Measurements from ENCODE around the gene PRR15.

Gene PRR15

DNA sequence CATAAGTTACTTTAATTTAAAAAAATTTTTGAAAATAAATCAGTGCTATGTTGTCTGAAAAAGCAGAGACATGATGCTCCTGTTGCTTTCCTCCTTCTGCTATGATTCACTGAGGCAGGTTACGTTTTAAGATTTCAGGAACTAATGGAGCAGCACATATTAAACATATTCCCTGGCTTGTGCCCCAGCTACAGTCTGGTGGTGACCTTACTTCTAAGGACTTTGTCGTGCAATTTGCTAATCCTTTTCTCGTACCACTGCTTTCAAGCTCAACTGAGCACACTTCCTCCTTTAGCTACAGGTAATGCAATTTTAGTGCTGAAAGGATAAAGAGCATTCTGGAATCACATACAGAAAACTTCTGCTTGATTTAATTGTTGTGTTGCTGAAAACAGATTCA lies 16.2 kb upstream of the PRR15 start:
- no peak overlapping the region for H2AFZ ChIP-seq (ENCODE audit: low read length)
- peaks cover 4 to 5% of the 10 kb centered on the region in 2 donors for H3K4me1 ChIP-seq (ENCODE audit: control insufficient read depth in 2 of 2, insufficient read depth in 1 of 2, low read depth in 1 of 2, low read length in 2 of 2)
- H3K79me1 ChIP-seq (ENCODE audit: low read depth, low read length), result no peaks in the 10 kb centered on the region
- H3K23ac ChIP-seq (ENCODE audit: low read depth, low read length, poor library complexity), result no peak overlapping the region
- no peak overlapping the region for H2BK5ac ChIP-seq (ENCODE audit: low read length)
- H2BK120ac ChIP-seq (ENCODE audit: low read depth, low read length), result no peak overlapping the region
- no peaks in the 10 kb centered on the region for H3K9me3 ChIP-seq (replicated peaks in 1 of 2; ENCODE audit: control insufficient read depth in 2 of 2, insufficient read depth in 1 of 2, low read depth in 1 of 2, low read length in 2 of 2)
- H3K27ac ChIP-seq (replicated peaks; ENCODE audit: low read length), result no peak overlapping the region
- no peak overlapping the region for H2BK15ac ChIP-seq (ENCODE audit: low read length)
- H3K14ac ChIP-seq (ENCODE audit: low read length), result no peak overlapping the region
- no peak overlapping the region for H3K4ac ChIP-seq (ENCODE audit: low read length)
- no CpG with 5 or more reads among the region's 3 CpGs for WGBS, 2 donors (ENCODE audit: extremely low coverage in 2 of 2, insufficient read length in 2 of 2, insufficient replicate concordance in 1 of 2)
- no peak overlapping the region for H4K91ac ChIP-seq (ENCODE audit: low read depth, low read length, poor library complexity)
- no peak overlapping the region for H3K4me2 ChIP-seq (ENCODE audit: insufficient read depth, low read length, poor library complexity, severe bottlenecking)
- no peaks in the 10 kb centered on the region for H3K36me3 ChIP-seq (replicated peaks in 1 of 2; ENCODE audit: control insufficient read depth in 2 of 2, insufficient read depth in 2 of 2, low read length in 2 of 2)
- no peaks in the 10 kb centered on the region for H3K27me3 ChIP-seq (ENCODE audit: control insufficient read depth in 3 of 3, insufficient read depth in 3 of 3, low read depth in 1 of 3, low read length in 3 of 3)
- H3K18ac ChIP-seq (ENCODE audit: low read length), result no peak overlapping the region
- H3K4me3 ChIP-seq (ENCODE audit: low read length in 2 of 2), result no peak overlapping the region
- no peak overlapping the region for H2AK5ac ChIP-seq (ENCODE audit: low read depth, low read length)
- H2BK12ac ChIP-seq (ENCODE audit: low read length), result no peak overlapping the region
- H4K8ac ChIP-seq (ENCODE audit: low read depth, low read length), result no peak overlapping the region
- no peak overlapping the region for H3K9ac ChIP-seq (ENCODE audit: low read depth, low read length, poor library complexity)
- no peak for DNase-seq (ENCODE audit: low spot score)

- Histone ChIP-seq H2AK5ac (ENCODE audit: low read depth, low read length) (no peak overlapping the region), H3K79me1 (ENCODE audit: low read depth, low read length) (no peaks in the 10 kb centered on the region), H3K14ac (ENCODE audit: low read length) (no peak overlapping the region), H4K91ac (ENCODE audit: low read depth, low read length, poor library complexity) (no peak overlapping the region), H3K4me2 (ENCODE audit: insufficient read depth, low read length, poor library complexity, severe bottlenecking) (no peak overlapping the region), H3K4ac (ENCODE audit: low read length) (no peak overlapping the region), H3K27ac (replicated peaks; ENCODE audit: low read length) (no peak overlapping the region), H3K18ac (ENCODE audit: low read length) (no peak overlapping the region), H3K9ac (ENCODE audit: low read depth, low read length, poor library complexity) (no peak overlapping the region), H3K4me1 (ENCODE audit: control insufficient read depth in 2 of 2, insufficient read depth in 1 of 2, low read depth in 1 of 2, low read length in 2 of 2) (peaks cover 4 to 5% of the 10 kb centered on the region in 2 donors), H2BK5ac (ENCODE audit: low read length) (no peak overlapping the region), H3K4me3 (ENCODE audit: low read length in 2 of 2) (no peak overlapping the region), H2BK12ac (ENCODE audit: low read length) (no peak overlapping the region), H4K8ac (ENCODE audit: low read depth, low read length) (no peak overlapping the region), H3K27me3 (ENCODE audit: control insufficient read depth in 3 of 3, insufficient read depth in 3 of 3, low read depth in 1 of 3, low read length in 3 of 3) (no peaks in the 10 kb centered on the region), H2BK15ac (ENCODE audit: low read length) (no peak overlapping the region), H3K23ac (ENCODE audit: low read depth, low read length, poor library complexity) (no peak overlapping the region), H2BK120ac (ENCODE audit: low read depth, low read length) (no peak overlapping the region), H3K36me3 (replicated peaks in 1 of 2; ENCODE audit: control insufficient read depth in 2 of 2, insufficient read depth in 2 of 2, low read length in 2 of 2) (no peaks in the 10 kb centered on the region), H2AFZ (ENCODE audit: low read length) (no peak overlapping the region), H3K9me3 (replicated peaks in 1 of 2; ENCODE audit: control insufficient read depth in 2 of 2, insufficient read depth in 1 of 2, low read depth in 1 of 2, low read length in 2 of 2) (no peaks in the 10 kb centered on the region)
- no peak for DNase-seq (ENCODE audit: low spot score)
- WGBS, 2 donors (ENCODE audit: extremely low coverage in 2 of 2, insufficient read length in 2 of 2, insufficient replicate concordance in 1 of 2), result no CpG with 5 or more reads among the region's 4 CpGs
Measured at GRCh38 chr7:29548823-29549222, 14.8 kb upstream of the PRR15 start.

DNA sequence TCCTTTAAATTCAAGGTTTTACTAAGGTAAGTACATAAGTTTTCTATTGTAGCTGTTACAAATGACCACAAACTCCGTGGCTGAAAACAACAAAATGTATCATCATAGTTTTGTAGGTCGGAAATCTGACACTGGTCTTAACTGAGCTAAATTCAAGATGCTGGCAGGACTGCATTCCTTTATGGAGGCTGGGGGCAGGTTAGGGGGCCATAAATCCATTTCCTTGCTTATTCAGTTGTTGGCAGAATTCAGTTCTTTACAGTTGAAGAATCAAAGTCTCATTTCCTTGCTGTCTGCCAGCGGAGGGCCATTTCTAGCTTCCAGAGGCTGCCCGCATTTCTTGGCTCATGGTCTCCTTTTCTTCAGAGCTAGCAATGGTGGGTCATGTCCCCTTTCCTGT lies 11.2 kb upstream of the PRR15 start:
- Histone ChIP-seq H3K23ac (ENCODE audit: low read depth, low read length, poor library complexity) (no peak overlapping the region), H3K4me2 (ENCODE audit: insufficient read depth, low read length, poor library complexity, severe bottlenecking) (no peak overlapping the region), H3K9ac (ENCODE audit: low read depth, low read length, poor library complexity) (no peak overlapping the region), H2AK5ac (ENCODE audit: low read depth, low read length) (no peak overlapping the region), H2AFZ (ENCODE audit: low read length) (no peak overlapping the region), H3K36me3 (replicated peaks in 1 of 2; ENCODE audit: control insufficient read depth in 2 of 2, insufficient read depth in 2 of 2, low read length in 2 of 2) (no peaks in the 10 kb centered on the region), H3K14ac (ENCODE audit: low read length) (no peak overlapping the region), H3K27me3 (ENCODE audit: control insufficient read depth in 3 of 3, insufficient read depth in 3 of 3, low read depth in 1 of 3, low read length in 3 of 3) (no peaks in the 10 kb centered on the region), H3K4ac (ENCODE audit: low read length) (no peak overlapping the region), H3K27ac (replicated peaks; ENCODE audit: low read length) (no peak overlapping the region), H3K18ac (ENCODE audit: low read length) (no peak overlapping the region), H2BK15ac (ENCODE audit: low read length) (no peak overlapping the region), H2BK120ac (ENCODE audit: low read depth, low read length) (no peak overlapping the region), H3K9me3 (replicated peaks in 1 of 2; ENCODE audit: control insufficient read depth in 2 of 2, insufficient read depth in 1 of 2, low read depth in 1 of 2, low read length in 2 of 2) (no peaks in the 10 kb centered on the region), H2BK12ac (ENCODE audit: low read length) (no peak overlapping the region), H3K79me1 (ENCODE audit: low read depth, low read length) (no peaks in the 10 kb centered on the region), H3K4me1 (ENCODE audit: control insufficient read depth in 2 of 2, insufficient read depth in 1 of 2, low read depth in 1 of 2, low read length in 2 of 2) (peaks cover 0 to 4% of the 10 kb centered on the region in 2 donors), H2BK5ac (ENCODE audit: low read length) (no peak overlapping the region), H3K4me3 (ENCODE audit: low read length in 2 of 2) (no peak overlapping the region), H4K8ac (ENCODE audit: low read depth, low read length) (no peak overlapping the region), H4K91ac (ENCODE audit: low read depth, low read length, poor library complexity) (no peak overlapping the region)
- no peak for DNase-seq (ENCODE audit: low spot score)
- WGBS, 2 donors (ENCODE audit: extremely low coverage in 2 of 2, insufficient read length in 2 of 2, insufficient replicate concordance in 1 of 2), result no CpG with 5 or more reads among the region's 4 CpGs

DNA sequence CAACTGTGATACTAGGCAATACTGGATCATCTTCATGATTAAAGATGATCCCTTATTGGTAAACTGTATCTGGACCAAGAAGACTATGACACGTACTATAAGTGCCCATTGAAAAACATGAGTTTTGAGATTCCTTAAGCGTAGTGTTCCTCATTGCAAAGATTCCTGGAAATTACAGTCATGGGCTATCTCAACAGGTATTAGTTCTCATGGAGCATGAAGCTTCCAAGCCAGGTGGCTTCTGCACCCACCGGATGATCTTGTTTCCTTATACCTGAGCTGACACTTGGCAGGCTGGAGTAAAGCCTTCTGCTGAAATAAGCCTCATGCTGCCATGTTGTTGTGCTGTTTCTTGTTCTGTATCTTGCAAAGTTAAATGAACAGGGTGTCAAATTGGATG lies 8.6 kb upstream of the PRR15 start:
- Histone ChIP-seq H3K79me1 (ENCODE audit: low read depth, low read length) (no peaks in the 10 kb centered on the region), H3K4me2 (ENCODE audit: insufficient read depth, low read length, poor library complexity, severe bottlenecking) (no peak overlapping the region), H3K9me3 (replicated peaks in 1 of 2; ENCODE audit: control insufficient read depth in 2 of 2, insufficient read depth in 1 of 2, low read depth in 1 of 2, low read length in 2 of 2) (no peaks in the 10 kb centered on the region), H3K14ac (ENCODE audit: low read length) (no peak overlapping the region), H2AFZ (ENCODE audit: low read length) (no peak overlapping the region), H3K4ac (ENCODE audit: low read length) (no peak overlapping the region), H2AK5ac (ENCODE audit: low read depth, low read length) (no peak overlapping the region), H2BK5ac (ENCODE audit: low read length) (no peak overlapping the region), H3K4me1 (ENCODE audit: control insufficient read depth in 2 of 2, insufficient read depth in 1 of 2, low read depth in 1 of 2, low read length in 2 of 2) (peaks cover 0 to 10% of the 10 kb centered on the region in 2 donors), H3K18ac (ENCODE audit: low read length) (no peak overlapping the region), H3K27ac (replicated peaks; ENCODE audit: low read length) (no peak overlapping the region), H2BK15ac (ENCODE audit: low read length) (no peak overlapping the region), H3K27me3 (ENCODE audit: control insufficient read depth in 3 of 3, insufficient read depth in 3 of 3, low read depth in 1 of 3, low read length in 3 of 3) (peaks cover 0 to 21% (median 0%) of the 10 kb centered on the region in 3 experiments), H2BK12ac (ENCODE audit: low read length) (no peak overlapping the region), H3K9ac (ENCODE audit: low read depth, low read length, poor library complexity) (no peak overlapping the region), H4K91ac (ENCODE audit: low read depth, low read length, poor library complexity) (no peak overlapping the region), H3K36me3 (replicated peaks in 1 of 2; ENCODE audit: control insufficient read depth in 2 of 2, insufficient read depth in 2 of 2, low read length in 2 of 2) (no peaks in the 10 kb centered on the region), H3K4me3 (ENCODE audit: low read length in 2 of 2) (no peak overlapping the region), H3K23ac (ENCODE audit: low read depth, low read length, poor library complexity) (no peak overlapping the region), H2BK120ac (ENCODE audit: low read depth, low read length) (no peak overlapping the region), H4K8ac (ENCODE audit: low read depth, low read length) (no peak overlapping the region)
- no CpG with 5 or more reads among the region's 3 CpGs for WGBS, 2 donors (ENCODE audit: extremely low coverage in 2 of 2, insufficient read length in 2 of 2, insufficient replicate concordance in 1 of 2)
- DNase-seq (ENCODE audit: low spot score), result no peak
